GM19372 (cell line): ENCODE measurements around the gene CD101.

Experiments
- ATAC-seq: cut with Tn5 transposase; IDR thresholded peaks from one replicate; pipeline ENCODE4 v1.9.1; 2021; ENCODE audit warnings: mild to moderate bottlenecking, low read depth, moderate library complexity; ENCODE audit not compliant: unreplicated experiment

Gene CD101

DNA sequence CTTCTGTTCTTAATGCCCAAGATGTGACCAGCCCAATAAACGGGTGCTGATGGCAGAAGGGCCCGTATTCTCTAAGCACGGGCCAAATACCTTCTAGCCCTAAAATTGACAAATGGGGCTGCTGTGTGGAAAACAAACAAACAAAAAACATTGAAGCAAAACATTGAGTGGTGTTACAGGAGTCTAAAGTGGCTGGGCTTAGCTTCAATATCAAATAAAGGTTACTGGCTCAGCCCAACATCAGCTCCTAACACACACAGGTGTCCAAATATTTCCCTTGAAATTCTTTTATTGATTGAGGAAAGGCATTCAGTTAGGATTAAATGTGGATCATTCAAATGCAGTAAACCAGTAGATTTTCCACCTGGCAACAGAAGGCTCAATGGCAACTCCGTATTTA lies 45.2 kb downstream of the CD101 start:
- no peak for ATAC-seq

DNA sequence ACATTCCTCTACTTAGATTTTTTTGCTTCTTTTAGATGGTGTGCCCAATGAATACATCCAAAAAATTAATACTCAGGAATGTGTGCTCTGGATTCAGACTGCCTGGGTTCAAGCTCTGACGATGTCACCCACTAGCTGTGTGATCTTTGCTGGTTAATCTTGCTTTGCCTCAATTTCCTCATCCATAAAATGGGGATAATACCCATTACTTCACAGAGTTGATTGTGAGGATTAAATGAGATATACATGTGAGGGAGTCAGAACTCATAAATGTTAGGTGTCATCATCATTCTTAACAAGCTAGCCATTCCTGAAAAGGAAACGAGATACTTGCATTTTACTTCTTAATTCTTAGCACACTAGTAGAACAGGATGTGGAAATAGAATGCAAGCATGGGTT lies 45.7 kb downstream of the CD101 start:
- no peak for ATAC-seq

DNA sequence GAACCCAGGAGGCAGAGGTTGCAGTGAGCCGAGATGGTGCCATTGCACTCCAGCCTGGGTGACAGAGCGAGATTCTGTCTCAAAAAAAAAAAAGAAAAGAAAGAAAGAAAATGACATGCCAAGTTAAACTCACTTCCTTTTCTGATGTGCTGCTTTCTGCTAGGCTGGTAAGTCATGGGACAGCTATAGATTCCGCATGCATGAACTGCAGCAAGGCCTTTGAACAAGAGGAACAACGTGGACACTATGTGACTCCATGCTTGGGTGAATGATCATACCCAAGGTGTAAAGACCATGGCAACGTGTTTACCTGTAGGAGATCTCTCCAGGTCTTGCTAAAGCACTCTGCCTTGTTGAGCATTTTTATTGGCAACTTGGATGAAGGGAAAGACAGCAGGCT lies 48.3 kb downstream of the CD101 start:
- ATAC-seq, result no peak

DNA sequence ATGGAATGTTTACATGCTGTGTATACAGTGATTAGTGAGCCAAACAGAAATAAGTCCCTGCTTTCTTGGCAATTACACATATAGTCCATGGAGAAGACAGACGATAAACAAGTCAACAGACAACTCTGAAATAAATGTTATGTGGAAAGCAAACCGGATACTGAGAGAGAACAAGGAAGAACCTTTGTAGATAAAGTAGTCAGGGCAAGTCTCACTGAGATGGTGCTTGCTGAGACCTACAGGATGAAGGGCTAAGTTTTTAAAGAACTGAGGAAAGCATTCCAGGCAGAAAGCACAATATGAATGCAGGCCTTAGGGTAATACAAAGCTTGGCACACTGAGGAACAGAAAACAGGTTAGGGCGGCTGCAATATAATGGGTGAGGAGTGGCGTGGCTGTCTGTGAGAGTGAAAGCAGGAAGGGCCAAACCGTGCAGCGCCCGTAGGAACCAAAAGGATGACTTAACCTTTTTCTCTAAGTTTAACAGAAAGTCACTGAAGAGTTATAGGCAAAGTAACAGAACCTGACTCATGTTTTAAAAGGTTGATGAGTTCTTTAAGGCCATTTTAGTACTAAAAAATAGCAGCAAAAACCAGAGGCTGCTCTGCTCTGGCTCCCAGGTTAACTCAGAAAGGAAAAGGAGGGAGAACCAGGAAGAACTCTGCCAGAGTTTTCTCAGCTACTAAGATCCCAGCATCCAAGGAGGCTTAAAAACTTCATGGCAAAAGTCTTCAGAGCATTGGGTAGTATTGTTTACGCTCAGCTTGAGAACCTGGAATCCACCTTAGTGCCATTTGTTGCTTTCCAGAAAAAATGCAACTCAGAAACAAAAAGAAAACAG lies 49.9 kb downstream of the CD101 start:
- peak; percentile 75 for ATAC-seq

DNA sequence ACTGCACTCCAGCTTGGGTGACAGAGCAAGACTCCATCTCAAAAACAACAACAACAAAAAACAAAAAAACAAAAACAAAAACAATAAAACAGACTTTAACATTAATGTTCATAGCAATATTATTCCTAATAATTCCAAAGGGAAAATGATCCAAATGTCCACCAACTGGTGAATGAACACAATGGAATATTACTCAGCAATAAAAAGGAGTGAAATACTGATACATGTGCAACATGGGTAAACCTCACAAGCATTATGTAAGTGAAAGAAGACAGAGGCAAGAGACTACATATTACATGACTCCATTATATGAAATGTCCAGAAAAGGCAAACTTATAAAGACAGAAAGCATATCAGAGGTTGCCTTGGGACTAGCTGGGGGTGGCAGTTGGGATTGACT lies 52.5 kb downstream of the CD101 start:
- no peak for ATAC-seq

DNA sequence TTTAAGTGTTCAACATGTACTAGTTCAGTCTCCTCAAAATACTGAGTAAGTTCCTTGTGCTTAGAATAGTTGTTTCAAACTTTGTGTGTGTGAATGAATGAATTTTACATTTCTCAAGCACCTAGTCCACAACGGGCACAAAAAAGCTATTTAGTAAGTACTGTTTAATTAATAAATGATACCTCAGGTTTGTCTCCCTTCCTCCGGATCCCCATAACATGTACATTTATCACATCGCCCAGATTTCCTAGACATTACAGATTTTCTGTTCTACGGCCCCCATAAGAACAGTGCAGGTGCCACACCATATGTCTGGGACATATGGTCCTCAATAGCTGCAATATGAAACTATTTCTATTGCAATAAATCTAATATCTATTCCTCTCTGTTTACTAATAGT lies 57.2 kb downstream of the CD101 start:
- ATAC-seq, result no peak

DNA sequence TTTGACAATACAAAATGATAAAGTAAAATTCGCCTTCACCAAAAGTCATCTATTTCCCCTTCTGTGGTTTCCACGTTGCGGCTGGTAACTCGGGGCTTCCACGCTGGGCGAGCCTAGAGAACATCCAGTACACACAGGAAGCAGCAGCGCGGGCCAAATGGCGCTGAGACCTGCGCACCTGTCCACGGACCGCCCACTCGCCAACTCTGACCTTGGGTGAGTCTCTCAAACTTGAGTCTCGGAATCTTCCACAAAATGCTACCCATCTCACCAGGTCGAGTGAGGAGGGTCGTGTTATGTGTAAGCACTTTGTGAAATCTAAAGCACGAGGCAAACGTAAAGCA lies 57.7 kb downstream of the CD101 start:
- ATAC-seq, result peak; percentile 39

DNA sequence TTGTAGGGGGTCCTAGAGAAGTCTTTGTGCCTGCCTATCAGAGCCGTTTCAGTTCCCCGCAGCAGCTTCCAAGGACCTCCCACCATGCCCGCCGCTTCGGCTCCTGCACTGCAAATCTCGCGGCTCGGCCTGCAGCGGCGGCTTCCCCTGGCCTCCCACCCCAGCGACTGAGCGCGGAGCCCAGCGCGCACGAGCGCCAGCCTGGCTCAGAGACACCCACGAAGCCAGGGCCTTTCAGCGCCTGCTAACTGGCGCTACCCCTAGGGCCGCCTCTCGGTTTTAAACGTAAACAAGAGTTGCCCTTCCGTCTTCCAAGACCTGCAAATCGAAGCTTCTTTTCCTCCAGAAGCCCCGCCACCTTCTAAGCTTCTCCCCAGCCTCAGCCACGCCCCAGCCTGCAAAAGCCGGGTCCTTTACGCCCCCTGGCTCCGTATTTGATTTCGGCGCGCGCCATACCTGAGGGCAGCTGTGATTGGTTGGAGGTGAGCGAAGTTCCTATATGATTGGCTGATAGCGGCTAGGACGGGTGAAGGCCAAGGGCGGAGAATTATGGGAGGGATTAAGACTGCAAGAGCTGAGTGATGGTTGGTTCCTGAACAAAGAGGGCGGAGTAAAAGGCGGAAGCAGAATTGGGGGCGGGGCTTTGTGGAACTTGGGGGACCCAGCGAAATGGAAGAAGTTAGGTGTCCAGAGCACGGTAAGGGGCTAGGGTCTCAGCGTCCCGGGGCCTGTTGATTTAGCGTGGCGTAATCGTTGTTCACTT lies 58.3 kb downstream of the CD101 start, which contains the start of gene TTF2:
Gene TTF2 (plus strand): TSS at position 649 of the 763 bp plus-strand sequence. CDS start 21 bp downstream, at position 670.
- peak; percentile 91 for ATAC-seq

DNA sequence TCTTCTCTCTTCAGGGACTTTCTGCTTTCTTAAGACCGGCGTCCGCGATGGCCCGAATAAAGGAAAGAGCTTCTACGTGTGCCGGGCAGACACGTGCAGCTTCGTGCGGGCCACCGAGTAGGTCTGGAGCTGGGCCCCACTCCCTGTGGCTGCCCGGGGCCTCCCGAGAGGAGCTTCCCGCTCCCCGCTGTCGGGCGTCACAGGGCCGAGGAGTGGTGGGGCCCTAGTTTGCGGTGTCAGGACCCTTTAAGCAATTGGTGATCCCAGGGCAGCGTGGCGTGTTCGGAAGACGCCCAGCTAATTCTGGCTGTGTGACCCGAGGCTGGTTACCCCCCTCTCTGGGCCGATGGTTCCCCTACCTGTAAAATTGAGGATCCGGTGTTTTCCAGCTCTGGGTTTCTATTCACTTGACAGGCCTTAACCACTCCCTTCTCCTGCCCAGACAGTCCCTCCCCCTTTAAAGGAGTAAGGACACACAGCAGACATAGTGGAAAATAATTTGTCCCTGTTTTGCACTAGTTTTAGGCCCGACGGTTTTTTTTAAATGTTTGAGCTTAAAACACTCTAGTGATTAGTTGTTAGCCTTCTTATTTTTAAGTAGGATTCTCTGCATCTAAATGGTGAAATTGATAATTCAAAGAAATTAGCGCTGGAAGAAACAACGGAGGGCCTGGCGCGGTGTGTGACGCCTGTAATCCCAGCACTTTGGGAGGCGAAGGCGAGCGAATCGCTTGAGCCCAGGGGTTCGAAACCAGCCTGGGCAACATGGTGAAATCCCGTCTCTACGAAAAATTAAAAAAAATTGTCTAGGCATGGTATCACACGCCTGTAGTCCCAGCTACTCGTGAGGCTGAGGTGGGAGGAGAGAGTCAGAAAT lies 59.1 kb downstream of the CD101 start:
- ATAC-seq, result peak; percentile 2

DNA sequence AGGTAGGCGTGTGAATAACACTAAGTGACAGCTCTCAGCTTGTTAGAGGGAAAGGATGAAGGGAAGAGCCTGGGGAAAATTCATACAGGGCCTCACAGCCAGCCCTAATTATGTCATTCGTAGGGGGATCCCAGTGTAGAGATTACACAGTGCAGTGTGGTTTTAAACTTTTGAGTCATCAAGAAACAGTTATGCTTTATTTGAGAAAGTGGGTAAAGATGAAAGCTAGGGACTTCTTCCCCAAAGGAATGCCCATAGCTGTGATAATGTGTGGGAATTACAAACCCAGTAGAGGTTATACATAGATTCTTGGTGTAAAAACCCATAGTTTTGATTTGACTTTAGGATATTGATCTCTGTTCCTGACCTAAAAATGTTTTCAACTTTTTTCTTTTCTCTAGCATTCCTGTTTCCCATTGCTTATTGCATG lies 60.4 kb downstream of the CD101 start:
- ATAC-seq, result no peak

DNA sequence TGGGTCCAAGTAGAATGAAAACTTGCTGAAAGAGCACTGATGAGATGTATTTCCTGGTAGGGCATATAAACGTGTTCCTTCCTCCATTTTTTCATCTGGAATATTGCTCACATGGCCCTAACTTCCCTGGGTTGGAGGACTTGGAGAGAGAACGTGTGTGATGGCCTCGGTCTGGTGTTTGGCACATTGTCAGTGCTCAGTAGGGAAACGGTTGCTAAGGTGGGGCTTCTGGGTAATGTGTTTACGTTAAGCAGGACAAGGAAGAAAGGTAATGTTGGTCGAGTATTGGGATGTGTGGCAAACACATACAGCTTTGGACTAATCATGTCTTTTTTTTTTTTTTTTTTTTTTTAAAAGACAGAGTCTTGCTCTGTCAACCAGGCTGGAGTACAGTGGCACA lies 64.8 kb downstream of the CD101 start:
- ATAC-seq, result no peak

DNA sequence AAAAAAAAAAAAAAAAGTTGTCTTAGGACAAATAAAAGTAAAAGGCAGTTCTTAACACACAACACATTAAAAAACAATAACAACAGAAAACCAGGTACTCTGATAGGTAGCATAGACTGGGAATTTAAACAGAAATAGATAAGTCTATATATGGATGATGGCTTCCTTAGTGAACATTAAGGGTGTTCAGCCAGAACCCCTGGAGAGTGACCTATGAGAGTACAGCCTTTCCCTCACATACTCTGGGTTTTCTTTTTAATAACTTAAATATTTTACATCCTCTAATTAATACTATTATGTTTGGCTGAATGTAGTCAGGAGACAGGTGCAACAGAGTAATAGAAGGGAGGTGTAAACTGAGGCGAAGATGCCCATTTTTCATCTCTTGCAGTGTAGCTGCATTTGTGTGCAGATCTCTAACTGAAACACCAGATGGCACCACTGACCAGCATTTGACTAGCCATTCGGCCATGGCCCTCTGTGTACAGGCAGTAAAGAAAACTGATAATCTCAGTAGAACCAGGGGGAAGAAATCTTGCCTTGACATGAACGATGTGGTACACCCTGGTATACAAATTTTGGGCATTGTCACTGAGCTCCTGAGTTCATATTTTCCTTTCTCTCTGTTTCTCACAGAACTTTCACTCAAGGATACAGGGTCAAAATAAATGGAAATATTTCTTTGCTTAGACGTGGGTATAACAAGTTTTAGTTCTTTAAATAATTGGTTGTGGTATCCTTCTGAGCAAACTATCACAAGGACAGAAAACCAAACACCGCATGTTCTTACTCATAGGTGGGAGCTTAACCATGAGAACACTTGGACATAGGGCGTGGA lies 66.2 kb downstream of the CD101 start:
- peak; percentile 81 for ATAC-seq

DNA sequence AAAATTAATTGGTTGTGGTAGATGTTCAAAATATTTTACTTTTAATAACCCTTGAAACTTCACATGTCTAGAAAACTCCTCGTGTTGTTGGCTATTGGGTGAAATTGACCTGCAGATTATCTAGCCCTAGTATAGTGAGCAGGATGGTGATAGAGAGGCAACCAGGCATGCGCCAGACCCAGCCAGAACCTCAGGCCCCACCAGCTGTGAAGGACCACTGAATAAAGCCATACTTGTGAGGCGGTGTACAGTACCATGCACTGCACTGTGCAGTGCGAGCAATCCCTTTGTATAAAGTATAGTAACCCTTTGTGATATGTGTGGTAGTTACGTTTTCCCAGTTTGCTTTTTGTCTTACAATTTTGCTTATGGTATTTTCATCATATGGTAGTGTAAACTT lies 67.0 kb downstream of the CD101 start:
- ATAC-seq, result no peak

DNA sequence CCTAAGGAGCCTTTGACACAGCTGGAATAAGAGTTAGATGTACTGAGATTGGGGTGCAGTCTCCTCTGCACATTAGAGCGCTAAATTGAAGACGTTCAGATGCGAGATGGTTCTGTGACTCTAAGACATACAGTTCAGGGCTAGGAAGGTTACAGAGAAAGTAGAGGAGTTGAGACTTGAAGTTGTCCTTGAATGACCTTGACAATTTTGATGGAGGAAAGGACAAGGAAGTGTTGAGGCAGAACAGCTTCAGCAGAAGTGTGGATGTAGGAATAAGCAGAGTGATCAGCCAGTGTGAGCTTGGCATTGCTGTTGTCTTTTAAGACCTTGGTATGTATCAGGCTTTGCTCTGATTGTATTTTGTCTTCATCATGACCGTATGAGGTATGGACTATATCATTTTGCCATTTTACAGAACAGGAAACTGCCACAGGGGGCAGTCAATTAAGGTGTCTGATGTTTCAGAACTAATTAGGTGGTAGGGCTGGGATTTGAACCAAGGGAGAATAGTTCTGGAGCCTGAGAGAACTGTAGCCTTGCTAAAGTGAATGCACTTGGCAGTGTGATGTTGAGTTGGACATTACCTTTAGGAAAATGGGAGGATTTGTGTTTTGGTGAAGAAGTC lies 67.8 kb downstream of the CD101 start:
- ATAC-seq, result no peak

DNA sequence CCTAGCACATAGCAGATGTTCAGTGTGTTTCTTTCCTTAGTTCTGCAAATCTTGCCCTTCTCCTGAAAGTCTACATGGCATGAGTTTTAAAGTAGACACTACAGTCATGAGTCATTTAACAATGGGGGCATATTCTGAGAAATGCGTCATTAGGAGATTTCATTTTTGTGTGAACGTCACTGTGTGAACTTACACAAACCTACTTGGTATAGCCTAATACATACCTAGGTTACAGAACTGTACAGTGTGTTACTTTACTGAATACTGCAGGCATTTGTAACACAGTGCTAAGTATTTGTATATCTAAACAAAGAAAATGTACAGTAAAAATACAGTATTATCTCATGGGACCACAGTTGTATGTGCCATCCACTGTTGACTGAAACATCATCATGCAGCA lies 68.6 kb downstream of the CD101 start:
- ATAC-seq, result no peak

DNA sequence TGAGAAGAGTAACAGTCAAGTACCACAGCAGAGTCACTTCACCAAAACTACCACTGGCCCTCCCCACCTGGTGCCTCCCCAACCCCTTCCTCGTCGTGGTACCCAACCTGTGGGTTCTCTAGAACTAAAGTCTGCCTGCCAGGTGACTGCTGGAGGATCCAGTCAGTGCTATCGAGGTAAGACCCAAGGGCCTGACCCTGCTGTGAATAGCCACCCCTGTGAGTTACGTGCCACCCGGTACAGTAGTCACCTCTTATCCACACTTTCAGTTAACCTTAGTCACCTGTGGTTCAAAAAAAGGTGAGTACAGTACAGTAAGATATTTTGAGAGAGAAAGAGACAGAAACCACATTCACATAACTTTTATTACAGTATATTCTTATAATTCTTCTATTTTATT lies 75.1 kb downstream of the CD101 start:
- ATAC-seq, result no peak

DNA sequence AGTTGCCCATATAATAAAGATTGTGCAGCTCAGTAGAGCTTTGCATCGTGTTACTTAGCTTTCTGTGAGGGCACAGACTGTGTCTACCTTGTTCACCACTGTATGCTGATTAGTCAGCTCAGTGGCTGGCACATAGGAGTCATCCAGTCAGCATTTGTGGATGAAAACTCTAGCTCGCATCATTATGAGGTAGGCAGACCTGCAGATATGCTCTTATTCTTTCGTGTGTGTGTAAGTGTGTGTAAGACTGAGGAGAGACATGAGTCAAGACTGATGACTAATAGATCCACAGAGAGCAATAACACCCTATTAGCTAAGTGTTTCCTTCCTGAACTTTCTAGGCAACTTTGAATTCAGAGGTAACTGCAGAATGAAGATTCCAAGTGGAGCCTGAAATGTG lies 75.7 kb downstream of the CD101 start:
- no peak for ATAC-seq

DNA sequence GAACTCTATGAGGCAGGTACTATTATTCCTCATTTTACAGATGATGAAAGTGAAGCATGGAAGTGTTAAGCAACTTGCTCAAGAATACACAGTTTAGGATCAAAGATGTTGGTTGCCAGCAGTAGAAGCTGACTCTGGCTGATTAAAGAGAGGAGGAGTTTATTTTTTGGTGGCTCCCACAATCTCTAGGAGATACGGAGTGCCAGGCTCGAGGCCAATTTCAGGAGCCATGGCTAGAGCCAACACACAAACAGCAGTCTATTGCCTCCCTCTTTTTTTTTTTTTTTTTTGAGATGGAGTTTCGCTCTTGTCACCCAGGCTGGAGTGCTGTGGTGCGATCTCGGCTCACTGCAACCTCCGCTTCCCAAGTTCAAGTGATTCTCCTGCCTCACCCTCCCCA lies 78.2 kb downstream of the CD101 start:
- no peak for ATAC-seq

DNA sequence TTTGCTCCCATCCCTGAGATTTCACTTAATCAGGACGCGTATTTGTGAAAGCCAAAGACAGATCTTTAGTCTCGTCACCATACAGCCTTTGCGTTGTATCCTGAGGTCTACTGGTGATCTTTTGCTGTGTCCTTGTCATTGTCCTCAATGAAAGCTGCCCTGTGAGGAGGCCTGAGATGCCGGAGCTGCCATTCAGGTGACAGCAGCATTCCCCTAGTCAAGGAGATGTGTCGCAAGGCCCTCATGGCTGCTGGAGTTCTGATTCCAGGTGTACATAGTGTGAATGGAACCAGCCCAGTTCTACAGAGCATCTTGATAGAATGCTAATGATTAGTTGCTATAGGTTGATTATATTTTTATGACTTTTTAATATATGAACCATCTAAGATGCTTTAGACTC lies 82.7 kb downstream of the CD101 start:
- ATAC-seq, result no peak
